Smooth muscle cell (in vitro differentiated cells): Measurements from ENCODE around the gene PGAP6. TPM values are rescaled to one million over a fixed set of nuclear protein-coding genes. Genes with fewer than 3 reads are reported as not detected.

Experiments used
- DNase-seq: peaks from one replicate; lab custom pipeline; 2025; ENCODE audit not compliant: unreplicated experiment; lab: John Stamatoyannopoulos, UW
- H2AFZ ChIP-seq: fragments of 200-600 bp; sonication (generic); 2 replicates; pipeline ENCODE4 v1.6.0; 2016; ENCODE audit warnings: antibody characterized with exemption, low read depth, mild to moderate bottlenecking
- H3F3A ChIP-seq: fragments of 200-600 bp; sonication (generic); 2 replicates; pipeline ENCODE4 v1.6.0; 2017; ENCODE audit warnings: antibody characterized with exemption, low read depth
- H3K27ac ChIP-seq: fragments of 200-600 bp; sonication (generic); 2 replicates; pipeline ENCODE4 v1.5.1; 2016; ENCODE audit warnings: low read depth, mild to moderate bottlenecking
- H3K27me3 ChIP-seq: fragments of 200-600 bp; sonication (generic); 2 replicates; pipeline ENCODE4 v1.6.1; 2016; ENCODE audit warnings: low read depth, mild to moderate bottlenecking
- H3K36me3 ChIP-seq: fragments of 200-600 bp; sonication (generic); 2 replicates; pipeline ENCODE4 v1.5.1; 2016; ENCODE audit warnings: low read depth
- H3K4me1 ChIP-seq: fragments of 200-600 bp; sonication (generic); 2 replicates; pipeline ENCODE4 v1.5.1; 2016; ENCODE audit warnings: low read depth
- H3K4me2 ChIP-seq: fragments of 200-600 bp; sonication (generic); 2 replicates; pipeline ENCODE4 v1.6.0; 2016; ENCODE audit warnings: mild to moderate bottlenecking
- H3K4me3 ChIP-seq: fragments of 200-600 bp; sonication (generic); 2 replicates; pipeline ENCODE4 v1.5.1; 2016; ENCODE audit warnings: mild to moderate bottlenecking
- H3K79me2 ChIP-seq: fragments of 200-600 bp; sonication (generic); 2 replicates; pipeline ENCODE4 v1.6.0; 2016; ENCODE audit warnings: low read depth, mild to moderate bottlenecking
- H3K9ac ChIP-seq: fragments of 200-600 bp; sonication (generic); 2 replicates; pipeline ENCODE4 v1.6.0; 2016; ENCODE audit warnings: low read depth
- H3K9me3 ChIP-seq: fragments of 200-600 bp; sonication (generic); replicated peaks from 2 replicates; pipeline ENCODE4 v1.5.1; 2016; ENCODE audit warnings: low read depth
- H4K20me1 ChIP-seq: fragments of 200-600 bp; sonication (generic); 2 replicates; pipeline ENCODE4 v1.6.0; 2016; ENCODE audit warnings: low read depth
- CTCF ChIP-seq: fragments of 200-600 bp; sonication (generic); IDR thresholded peaks from 2 replicates; pipeline ENCODE4 v1.5.1; 2017; ENCODE audit warnings: borderline replicate concordance, mild to moderate bottlenecking, antibody characterized with exemption; ENCODE audit not compliant: insufficient read depth, poor library complexity, severe bottlenecking
- WGBS: methylation state at CpG from one replicate; pipeline ENCODE4 v1.1.7; 2016; ENCODE audit warnings: low lambda C conversion rate; 5-methylcytosine and 5-hydroxymethylcytosine counted together
- polyA plus RNA-seq: library from polyadenylated mRNA; unstranded; fragments of >200 nt; fragmentation: Nextera tagmentation; extraction: Ambion mirVana; gene quantifications from 2 replicates; pipeline ENCODE4 v1.2.1, GENCODE V29; 2016
- total RNA-seq: library from RNA; depleted of rRNA; stranded (reverse); fragments of >200 nt; gene quantifications from 2 replicates; pipeline ENCODE4 v1.2.3, GENCODE V29; 2014

Gene PGAP6
- total RNA-seq, result 53.6 and 57.1 TPM in 2 replicates
- 80.0 and 99.9 TPM in 2 replicates for polyA plus RNA-seq

GRCh38 chr16:381789-382717 lies at the start of gene PGAP6:
PGAP6 (minus strand) TSS chr16:381978; CDS start chr16:381821, 157 bp downstream.
- peak; percentile 36 for DNase-seq
- TF ChIP-seq CTCF, result no peak
- peak within 1 kb of the TSS; percentile 90 for H2AFZ ChIP-seq
- peak within 1 kb of the TSS; percentile 100 for H3K4me2 ChIP-seq
- no peaks in the 10 kb centered on the region for H3K27me3 ChIP-seq
- peak within 1 kb of the TSS; percentile 73 for H3K9ac ChIP-seq
- 2% methylated on average over 36 of the region's 123 CpGs for WGBS
- peak within 1 kb of the TSS; percentile 6 for H3K27ac ChIP-seq
- no peaks in the 10 kb centered on the region for H3K9me3 ChIP-seq
- peaks cover 30% of the 10 kb centered on the region for H3K79me2 ChIP-seq
- H3K4me1 ChIP-seq, result peaks cover 12% of the 10 kb centered on the region
- peak within 1 kb of the TSS; percentile 92 for H3K4me3 ChIP-seq
- H4K20me1 ChIP-seq, result peaks cover 25% of the 10 kb centered on the region
- no peaks in the 10 kb centered on the region for H3K36me3 ChIP-seq
- peaks cover 6% of the 10 kb centered on the region for H3F3A ChIP-seq

GRCh38 chr16:430904-431303 lies 49.1 kb upstream of the PGAP6 start:
- Histone ChIP-seq H4K20me1 (peaks cover 82% of the 10 kb centered on the region), H3K4me1 (peaks cover 8% of the 10 kb centered on the region), H3K36me3 (no peaks in the 10 kb centered on the region), H3F3A (no peaks in the 10 kb centered on the region), H3K4me2 (no peak overlapping the region), H3K79me2 (peaks cover 69% of the 10 kb centered on the region), H3K4me3 (no peak overlapping the region), H3K27me3 (no peaks in the 10 kb centered on the region), H3K27ac (no peak overlapping the region), H2AFZ (no peak overlapping the region), H3K9ac (no peak overlapping the region), H3K9me3 (no peaks in the 10 kb centered on the region)
- DNase-seq, result no peak
- WGBS, result 94% methylated on average over 7 of the region's 7 CpGs
- no peak for TF ChIP-seq CTCF

- DNase-seq, result no peak
- no peak overlapping the region for H2AFZ ChIP-seq
- WGBS, result 80% methylated on average over 10 of the region's 10 CpGs
Observed at GRCh38 chr16:427250-427649, 45.5 kb upstream of the PGAP6 start.

More at GRCh38 chr16:427250-427649, 45.5 kb upstream of the PGAP6 start:
- Histone ChIP-seq H3K27ac (no peak overlapping the region), H3K36me3 (no peaks in the 10 kb centered on the region), H3K4me1 (peaks cover 14% of the 10 kb centered on the region), H3K4me2 (peak overlapping the region; percentile 95), H3K27me3 (no peaks in the 10 kb centered on the region), H3K9ac (no peak overlapping the region), H3K9me3 (no peaks in the 10 kb centered on the region), H3K4me3 (peak overlapping the region; percentile 58), H3K79me2 (peaks cover 46% of the 10 kb centered on the region), H3F3A (peaks cover 10% of the 10 kb centered on the region), H4K20me1 (peaks cover 58% of the 10 kb centered on the region)
- no peak for TF ChIP-seq CTCF
